Mesothelial cell of epicardium (in vitro differentiated cells): ENCODE results near the gene ADAMTS16. TPM values are rescaled to one million over a fixed set of nuclear protein-coding genes. Genes with fewer than 3 reads are reported as not detected.

Experiments
- DNase-seq, 2 experiments: peaks; one replicate each; pipeline ENCODE4 v3.0.0; 2021; ENCODE audit warnings: low spot score in 2 of 2; ENCODE audit not compliant: unreplicated experiment in 2 of 2
- H3K27ac Mint-ChIP-seq: 2 replicates; pipeline ENCODE4 v1.8.0; 2021; ENCODE audit warnings: mixed read lengths
- H3K27me3 Mint-ChIP-seq: 2 replicates; pipeline ENCODE4 v1.8.0; 2021; ENCODE audit warnings: low read depth, mixed read lengths
- H3K36me3 Mint-ChIP-seq: 2 replicates; pipeline ENCODE4 v1.8.0; 2021; ENCODE audit warnings: mixed read lengths
- H3K4me1 Mint-ChIP-seq: 2 replicates; pipeline ENCODE4 v1.8.0; 2021; ENCODE audit warnings: mixed read lengths
- H3K4me3 Mint-ChIP-seq: 2 replicates; pipeline ENCODE4 v1.8.0; 2021; ENCODE audit warnings: mild to moderate bottlenecking, moderate library complexity, mixed read lengths
- H3K9me3 Mint-ChIP-seq: 2 replicates; pipeline ENCODE4 v1.8.0; 2021; ENCODE audit warnings: mixed read lengths
- CTCF ChIP-seq: fragments of 200-600 bp; sonication (generic); IDR thresholded peaks from one replicate; pipeline ENCODE4 v1.5.0; 2021; ENCODE audit warnings: antibody characterized with exemption; ENCODE audit not compliant: unreplicated experiment
- total RNA-seq: library from RNA; stranded (reverse); gene quantifications from 3 replicates; pipeline ENCODE4 v1.2.1, GENCODE V29; 2021

ADAMTS16 gene
- total RNA-seq, 1 donor from 2014 or later, result 24.3 TPM

DNA sequence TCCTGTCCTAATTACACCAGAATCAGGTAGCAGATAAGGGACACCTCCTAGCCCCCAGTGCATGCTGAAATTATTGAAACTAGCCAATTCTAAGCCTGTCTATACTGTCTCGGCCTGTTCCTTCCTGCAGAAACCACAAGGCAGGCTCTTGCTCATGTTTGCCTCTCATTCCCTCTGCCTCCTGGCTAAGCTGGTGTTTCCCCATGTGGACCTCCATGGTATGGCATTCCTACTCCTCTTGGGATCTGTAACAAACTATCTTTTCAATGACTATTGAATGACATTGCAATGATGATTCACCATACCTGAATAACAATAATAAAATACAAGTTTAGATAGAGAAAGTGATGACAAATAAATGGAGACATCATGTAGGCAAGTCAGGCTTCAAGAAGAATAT, 35.6 kb upstream of the ADAMTS16 start:
- Mint-ChIP-seq H3K4me3 (no peak overlapping the region), H3K27me3 (peaks cover 34% of the 10 kb centered on the region), H3K4me1 (peaks cover 9% of the 10 kb centered on the region), H3K9me3 (peaks cover 6% of the 10 kb centered on the region), H3K27ac (no peak overlapping the region), H3K36me3 (no peaks in the 10 kb centered on the region)
- no peak for TF ChIP-seq CTCF
- DNase-seq, result no peak

DNA sequence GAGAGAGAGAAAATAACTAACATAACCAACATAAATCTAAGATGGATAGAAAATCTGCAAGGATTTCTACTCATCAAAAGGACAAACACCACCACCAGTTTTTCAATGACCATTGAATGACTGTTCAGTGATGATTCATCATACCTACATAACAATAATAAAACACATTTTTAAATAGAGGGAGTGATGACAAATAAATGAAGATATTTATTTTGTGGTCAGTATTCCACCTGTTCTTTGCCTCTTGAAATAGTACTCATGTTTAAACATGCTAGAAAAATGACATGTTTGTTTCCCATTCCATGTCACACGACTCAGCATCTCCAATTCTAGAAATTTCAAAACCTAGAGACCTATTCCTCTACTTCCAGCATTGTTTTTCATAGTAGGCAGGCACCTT, 34.6 kb upstream of the ADAMTS16 start:
- TF ChIP-seq CTCF, result no peak
- Mint-ChIP-seq H3K36me3 (no peaks in the 10 kb centered on the region), H3K27me3 (peaks cover 34% of the 10 kb centered on the region), H3K9me3 (peaks cover 6% of the 10 kb centered on the region), H3K27ac (no peak overlapping the region), H3K4me3 (no peak overlapping the region), H3K4me1 (peaks cover 9% of the 10 kb centered on the region)
- no peak for DNase-seq

DNA sequence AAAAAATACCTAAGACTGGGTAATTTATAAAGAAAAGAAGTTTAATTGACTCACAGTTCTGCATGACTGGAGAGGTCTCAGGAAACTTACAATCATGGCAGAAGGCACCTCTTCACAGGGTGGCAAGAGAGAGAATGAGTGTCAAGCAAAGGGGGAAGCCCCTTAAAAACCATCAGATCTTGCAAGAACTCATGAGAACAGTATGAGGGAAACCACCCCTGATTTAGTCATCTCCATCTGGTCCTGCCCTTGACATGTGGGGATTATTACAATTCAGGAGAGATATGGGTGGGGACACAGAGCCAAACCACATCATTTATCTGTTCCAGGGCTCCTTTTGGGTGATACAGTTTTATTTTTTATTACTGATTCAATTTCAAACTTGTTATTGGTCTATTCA, 23.2 kb upstream of the ADAMTS16 start:
- no peak overlapping the region for H3K4me3 Mint-ChIP-seq
- TF ChIP-seq CTCF, result no peak
- DNase-seq, result no peak
- H3K27ac Mint-ChIP-seq, result no peak overlapping the region
- H3K4me1 Mint-ChIP-seq, result no peaks in the 10 kb centered on the region
- peaks cover 32% of the 10 kb centered on the region for H3K27me3 Mint-ChIP-seq
- peaks cover 52% of the 10 kb centered on the region for H3K9me3 Mint-ChIP-seq
- no peaks in the 10 kb centered on the region for H3K36me3 Mint-ChIP-seq

- TF ChIP-seq CTCF, result no peak
- H3K27me3 Mint-ChIP-seq, result peaks cover 17% of the 10 kb centered on the region
- DNase-seq, result no peak
- no peak overlapping the region for H3K4me3 Mint-ChIP-seq
- H3K4me1 Mint-ChIP-seq, result no peaks in the 10 kb centered on the region
- no peak overlapping the region for H3K27ac Mint-ChIP-seq
- H3K9me3 Mint-ChIP-seq, result peaks cover 19% of the 10 kb centered on the region
- H3K36me3 Mint-ChIP-seq, result no peaks in the 10 kb centered on the region
Measured at GRCh38 chr5:5122776-5123175, 17.4 kb upstream of the ADAMTS16 start.

DNA sequence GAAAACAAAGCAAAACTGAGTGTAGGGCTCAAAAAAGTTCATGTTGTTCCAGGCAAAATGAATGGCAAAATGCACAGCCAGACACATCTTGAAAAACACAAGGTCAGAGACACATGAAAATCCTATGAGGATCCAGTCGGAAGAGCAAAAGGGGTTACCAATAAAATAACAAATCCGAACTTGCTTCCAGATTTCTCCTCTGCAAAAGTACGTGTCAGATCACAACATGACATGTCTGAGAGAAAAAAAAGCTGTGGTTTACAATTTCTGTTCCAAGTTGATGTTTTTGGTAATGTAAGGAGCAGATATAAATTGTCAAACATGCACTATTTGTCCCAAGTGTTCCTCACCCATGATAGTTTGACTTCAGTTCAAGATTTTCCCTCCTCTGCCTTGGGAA, 15.9 kb upstream of the ADAMTS16 start:
- Mint-ChIP-seq H3K27ac (no peak overlapping the region), H3K4me3 (no peak overlapping the region), H3K4me1 (no peaks in the 10 kb centered on the region), H3K27me3 (peaks cover 11% of the 10 kb centered on the region), H3K9me3 (peaks cover 4% of the 10 kb centered on the region), H3K36me3 (no peaks in the 10 kb centered on the region)
- DNase-seq, result no peak
- TF ChIP-seq CTCF, result no peak

- no peak for TF ChIP-seq CTCF
- DNase-seq, result no peak
- no peak overlapping the region for H3K4me3 Mint-ChIP-seq
- H3K36me3 Mint-ChIP-seq, result no peaks in the 10 kb centered on the region
- H3K4me1 Mint-ChIP-seq, result no peaks in the 10 kb centered on the region
- H3K9me3 Mint-ChIP-seq, result no peaks in the 10 kb centered on the region
- no peak overlapping the region for H3K27ac Mint-ChIP-seq
- peaks cover 10% of the 10 kb centered on the region for H3K27me3 Mint-ChIP-seq
Measured at GRCh38 chr5:5126444-5126843, 13.7 kb upstream of the ADAMTS16 start.
